Right ventricle myocardium inferior (tissue), 1 donor: Measurements from ENCODE around the gene WDR17. TPM values are rescaled to one million over a fixed set of nuclear protein-coding genes. Genes with fewer than 3 reads are reported as not detected.

ENCODE experiments used
- ATAC-seq: fragments of 200-7000 bp; cut with Tn5 transposase; one replicate; pipeline ENCODE4 v1.9.1; 2020; ENCODE audit warnings: mild to moderate bottlenecking, moderate library complexity
- DNase-seq: peaks from one replicate; pipeline ENCODE4 v3.0.0; 2021; ENCODE audit errors: missing footprints
- intact Hi-C: fragments of 100-400 bp; cut with DNase I; formaldehyde crosslinking; loops from one replicate; pipeline ENCODE4 v1.11.0; 2022
- long read RNA-seq: library from polyadenylated mRNA; unstranded; transcript quantifications from one replicate; pipeline ENCODE4 v2.0.0, GENCODE V29; 2021
- total RNA-seq: library from RNA; stranded (reverse); fragmentation: NEBNext Ultra II Directional; extraction: Animal tissue kit (Norgen Biotek cat#: 25700); gene quantifications from one replicate; pipeline ENCODE4 v1.2.1, GENCODE V29; 2021
- donor health status: DM: no; HTN: yes; CAD: no; lungs with severe emphysema.

Gene WDR17
- 0.43 TPM for total RNA-seq
- long read RNA-seq, result 0 reads

- ATAC-seq, result peak; percentile 99
Measured at GRCh38 chr4:176065435-176066291, at the start of gene WDR17. WDR17 (plus strand) TSS chr4:176065841; CDS start chr4:176111581, 45,740 bp downstream.

DNA sequence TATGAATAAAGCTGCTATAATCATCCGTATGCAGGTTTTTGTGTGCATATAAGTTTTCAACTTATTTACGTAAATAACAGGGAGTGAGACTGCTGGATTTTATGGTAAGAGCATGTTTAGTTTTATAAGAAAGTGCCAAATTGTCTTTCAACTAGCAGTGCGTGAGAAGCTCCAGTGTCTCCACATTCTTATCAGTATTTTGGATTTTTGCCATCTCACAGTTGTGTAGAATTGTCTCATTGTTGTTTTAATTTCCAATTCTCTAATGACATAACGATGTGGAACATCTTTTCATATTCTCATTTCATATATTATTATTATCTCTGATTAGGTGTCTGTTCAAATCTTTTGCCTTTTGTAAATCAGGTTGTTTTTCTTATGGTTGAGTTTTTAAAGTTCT is 49.0 kb upstream of the WDR17 start:
- ATAC-seq (no peak), DNase-seq (no peak)
- intact Hi-C loops, result no loop called here

More at GRCh38 chr4:176065435-176066291, at the start of gene WDR17:
- peak; percentile 92 for DNase-seq
- intact Hi-C loops, result no loop called here

GRCh38 chr4:176020481-176021085 is 45.1 kb upstream of the WDR17 start:
- ATAC-seq (no peak), DNase-seq (no peak)
- intact Hi-C loops, result no loop called here

DNA sequence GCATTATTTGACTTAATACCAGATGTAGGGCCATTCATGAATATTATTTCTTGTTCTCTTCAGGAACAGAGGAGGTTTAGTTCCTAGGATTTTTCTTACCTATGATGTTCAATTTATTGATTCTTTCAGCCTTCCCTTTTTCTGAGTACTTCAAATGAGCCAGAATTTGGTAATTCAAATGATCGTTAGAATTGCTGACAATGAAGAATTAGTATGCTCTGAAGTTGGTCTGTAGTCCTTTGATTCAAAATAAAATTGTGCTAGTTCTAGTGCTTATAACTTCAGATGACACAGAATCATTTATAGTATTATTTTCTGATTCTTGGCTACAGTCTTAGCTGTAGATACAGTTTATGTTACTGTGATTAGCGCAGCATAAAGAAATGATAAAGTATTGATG is 35.2 kb upstream of the WDR17 start:
- intact Hi-C loops, result no loop called here
- no peak for DNase-seq
- no peak for ATAC-seq

GRCh38 chr4:176031922-176032321 is 33.7 kb upstream of the WDR17 start:
- intact Hi-C loops, result no loop called here
- ATAC-seq, result no peak
- no peak for DNase-seq

- intact Hi-C loops, result no loop called here
- no peak for ATAC-seq
- DNase-seq, result no peak
Measured at GRCh38 chr4:176032454-176032853, 33.2 kb upstream of the WDR17 start.

GRCh38 chr4:176034499-176034898 is 31.1 kb upstream of the WDR17 start:
- intact Hi-C loops, result no loop called here
- ATAC-seq (no peak), DNase-seq (no peak)

DNA sequence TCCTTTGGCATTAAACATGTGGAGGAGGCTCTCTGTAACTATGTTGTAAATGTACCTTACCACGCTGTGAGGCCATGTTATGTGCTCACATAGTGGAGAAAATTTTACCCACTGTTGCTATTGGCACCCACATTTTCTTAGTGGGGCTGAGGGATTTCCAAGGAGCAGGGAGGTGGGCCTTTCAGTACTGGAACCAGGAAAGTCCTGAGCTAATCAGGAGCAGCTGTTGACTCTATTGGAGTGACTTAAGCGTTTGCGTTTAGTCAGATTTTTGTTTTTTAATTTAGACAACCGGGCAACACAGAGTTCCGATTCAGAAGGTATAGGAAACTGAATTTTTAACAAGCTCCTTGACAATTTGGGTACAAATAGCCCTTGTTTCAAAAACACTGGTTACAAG is 30.7 kb upstream of the WDR17 start:
- ATAC-seq (no peak), DNase-seq (no peak)
- intact Hi-C loops, result no loop called here

DNA sequence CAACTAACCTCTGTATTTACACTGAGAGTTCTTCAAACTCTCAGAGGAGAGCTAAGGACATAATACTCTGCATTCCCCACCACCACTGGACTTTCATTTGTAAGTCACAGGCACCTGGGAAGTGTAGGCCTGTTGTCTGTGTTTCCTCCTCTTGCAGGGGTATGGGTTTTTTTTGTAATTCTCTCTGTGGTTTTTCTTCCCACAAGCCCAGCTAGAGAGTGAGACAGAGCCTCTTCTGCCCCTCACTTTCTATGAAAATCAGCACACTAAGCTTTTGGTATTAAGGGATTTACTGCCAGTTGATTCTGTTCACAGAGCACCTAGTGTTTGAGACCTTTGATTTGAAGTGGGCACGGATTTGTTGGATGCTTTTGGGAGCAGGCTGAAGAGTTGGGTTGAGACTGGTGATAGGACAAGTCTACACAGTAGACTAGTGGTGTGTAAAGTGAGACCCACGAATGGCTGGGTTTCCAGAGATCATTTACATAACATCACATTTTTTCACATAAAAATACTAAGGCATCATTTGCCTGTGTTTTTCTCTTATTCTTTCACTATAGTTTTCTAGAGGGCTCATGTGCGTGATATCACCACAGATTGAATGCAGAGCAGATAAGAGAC is 28.9 kb upstream of the WDR17 start:
- intact Hi-C loops, result loop anchor here (2.0 kb wide), 1 partner anchor 300 kb away; no protein-coding TSS in a partner anchor
- DNase-seq (no peak), ATAC-seq (no peak)

- intact Hi-C loops, result no loop called here
- ATAC-seq (no peak), DNase-seq (no peak)
Measured at GRCh38 chr4:176038789-176039188, 26.9 kb upstream of the WDR17 start.

DNA sequence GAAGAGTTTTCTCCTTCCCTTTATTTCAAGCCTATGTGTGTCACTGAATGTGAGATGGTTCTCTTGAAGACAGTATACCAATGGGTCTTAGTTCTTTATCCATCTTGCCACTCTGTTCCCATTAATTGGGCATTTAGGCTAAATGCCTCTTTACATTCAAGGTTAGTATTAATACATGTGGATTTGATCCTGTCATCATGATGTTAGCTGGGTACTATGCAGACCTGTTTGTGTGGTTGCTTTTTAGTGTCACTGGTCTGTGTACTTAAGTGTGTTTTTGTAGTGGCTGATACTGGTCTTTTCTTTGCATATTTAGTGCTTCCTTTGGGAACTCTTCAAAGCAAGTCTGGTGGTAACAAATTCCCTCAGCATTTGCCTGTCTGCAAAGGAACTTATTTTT is 23.4 kb upstream of the WDR17 start:
- DNase-seq, result no peak
- intact Hi-C loops, result no loop called here
- ATAC-seq, result no peak

DNA sequence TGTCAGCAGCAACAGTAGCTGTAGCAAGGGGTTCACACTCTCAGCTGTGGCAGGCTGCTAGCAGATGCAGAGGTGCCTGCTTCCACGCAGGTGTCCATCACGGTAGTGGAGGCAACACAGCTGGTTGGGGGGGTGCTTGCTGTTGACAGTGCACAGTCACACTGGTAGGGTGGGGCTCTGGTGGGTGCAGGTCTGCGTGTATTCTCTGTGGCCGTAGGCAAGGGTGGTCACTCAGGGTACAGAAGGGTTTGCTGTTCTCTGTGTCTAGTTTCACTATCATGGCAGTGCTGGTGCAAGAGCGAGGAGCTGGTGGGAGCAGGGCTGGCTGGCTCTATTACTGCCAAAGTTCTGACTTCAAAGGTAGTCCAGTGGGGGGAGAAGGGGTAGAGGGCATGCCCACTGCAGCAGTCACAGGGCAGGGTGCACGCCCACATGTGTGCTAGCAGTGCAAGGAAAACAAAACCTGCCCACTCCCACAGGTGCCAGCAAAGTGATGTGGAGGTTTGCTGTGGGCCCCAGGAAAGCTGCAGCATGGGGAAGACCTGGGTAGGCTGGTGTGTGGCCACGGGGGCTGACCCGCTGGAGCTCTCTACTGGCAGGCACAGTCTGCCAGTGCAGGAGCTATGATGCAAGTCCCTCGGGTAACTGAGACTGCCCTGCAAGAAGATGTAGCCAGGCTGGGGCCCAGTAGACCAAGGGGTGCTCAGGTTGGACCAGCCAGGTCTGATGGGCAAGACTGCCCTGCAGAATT is 21.6 kb upstream of the WDR17 start:
- DNase-seq (peak; percentile 50), ATAC-seq (no peak)
- intact Hi-C loops, result no loop called here

- intact Hi-C loops, result no loop called here
- no peak for ATAC-seq
- DNase-seq, result peak; percentile 55
Measured at GRCh38 chr4:176044589-176044951, 21.1 kb upstream of the WDR17 start.

DNA sequence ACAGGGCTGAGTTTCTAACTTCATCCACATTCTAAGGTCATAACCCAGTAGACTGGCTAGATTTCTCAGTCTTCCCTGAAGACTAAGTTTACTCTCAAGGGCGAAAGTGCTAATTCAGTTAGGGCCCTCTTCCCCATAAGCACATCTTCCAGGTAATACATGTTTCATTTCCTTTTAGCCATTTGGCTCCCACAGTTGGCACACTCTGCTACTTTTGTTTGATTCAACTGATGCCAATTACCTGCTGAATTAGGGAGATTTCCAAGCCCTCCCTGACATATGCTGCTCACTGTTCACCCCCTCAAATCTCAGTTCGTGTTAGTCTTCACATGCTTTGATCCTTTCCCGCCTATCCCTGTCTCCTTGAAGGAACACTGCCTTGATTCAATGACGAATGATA is 17.0 kb upstream of the WDR17 start:
- no peak for DNase-seq
- no peak for ATAC-seq
- intact Hi-C loops, result no loop called here

DNA sequence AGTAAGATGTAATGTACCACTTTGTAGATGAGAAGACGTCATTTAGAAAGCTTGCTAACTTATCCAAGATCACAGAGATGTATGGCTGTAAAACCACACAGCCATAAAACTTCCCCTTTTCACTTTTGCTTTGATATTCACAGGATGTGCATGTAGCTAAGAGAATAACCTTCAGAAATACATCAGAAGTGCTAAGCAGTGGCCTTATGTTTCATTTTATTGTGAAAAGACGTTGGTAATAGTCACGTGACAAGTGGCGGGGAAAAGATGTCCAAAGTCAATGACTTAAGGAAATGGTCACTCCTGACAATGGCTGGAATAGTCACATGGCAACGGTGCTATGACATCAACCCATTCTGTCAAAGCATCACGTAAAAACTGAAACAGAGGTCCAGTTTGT is 12.9 kb upstream of the WDR17 start:
- ATAC-seq, result no peak
- intact Hi-C loops, result no loop called here
- no peak for DNase-seq

- intact Hi-C loops, result no loop called here
- ATAC-seq (no peak), DNase-seq (no peak)
Measured at GRCh38 chr4:176053785-176054184, 11.9 kb upstream of the WDR17 start.

DNA sequence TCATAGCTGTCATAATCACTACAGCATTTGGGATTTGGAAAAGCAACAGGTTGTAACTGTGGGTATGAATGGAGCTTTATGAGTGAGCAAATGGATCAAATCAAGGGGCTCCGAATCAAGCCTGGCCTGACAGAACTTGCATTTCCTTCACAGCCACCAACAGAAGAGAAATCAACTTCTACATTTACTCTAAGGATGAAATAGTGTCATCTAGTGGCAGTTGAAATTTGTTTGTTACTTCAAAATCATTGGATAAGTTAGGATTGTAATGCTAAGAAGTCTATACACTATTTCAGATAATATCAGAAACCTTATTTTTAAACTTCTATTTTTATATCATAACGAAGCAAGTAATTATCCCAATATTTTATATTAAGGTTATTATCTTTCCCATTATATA is 10.7 kb upstream of the WDR17 start:
- intact Hi-C loops, result no loop called here
- ATAC-seq (no peak), DNase-seq (no peak)

DNA sequence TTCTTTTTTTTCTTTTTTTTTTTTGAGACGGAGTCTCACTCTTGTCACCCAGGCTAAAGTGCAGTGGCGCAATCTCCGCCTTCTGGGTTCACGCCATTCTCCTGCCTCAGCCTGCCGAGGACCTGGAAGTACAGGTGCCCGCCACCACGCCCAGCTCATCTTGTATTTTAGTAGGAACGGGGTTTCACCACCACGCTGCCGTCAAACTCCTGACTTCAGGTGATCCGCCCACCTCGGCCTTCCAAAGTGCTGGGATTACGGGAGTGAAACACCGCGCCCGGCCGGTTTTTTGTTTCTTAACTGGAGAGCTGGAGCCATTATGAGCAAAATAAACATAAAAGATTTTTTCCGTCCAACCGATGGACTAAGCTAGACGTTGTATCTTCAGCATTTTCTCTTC is 1.9 kb upstream of the WDR17 start:
- ATAC-seq (no peak), DNase-seq (no peak)
- intact Hi-C loops, result no loop called here

- ATAC-seq (no peak), DNase-seq (no peak)
- intact Hi-C loops, result no loop called here
Measured at GRCh38 chr4:176064539-176064938, 1.1 kb upstream of the WDR17 start.
